Effector memory CD4-positive, alpha-beta T cell (primary cell): ENCODE data around the gene PGGHG.
"Not testable (repeated sequence)": the region's sequence is repeated elsewhere in the genome, so short reads cannot be mapped to it uniquely, and the experiment has no call there.

ENCODE experiments used
- DNase-seq, 3 donors: peaks; one replicate each; pipeline ENCODE4 v3.0.0-alpha.2; 2020
- H3K27ac ChIP-seq: 2 replicates; pipeline ENCODE4 v1.7.0; 2013; ENCODE audit warnings: mild to moderate bottlenecking, low read length, moderate library complexity; ENCODE audit not compliant: insufficient read depth, poor library complexity, severe bottlenecking
- H3K27me3 ChIP-seq: replicated peaks from 2 replicates; pipeline ENCODE4 v1.7.0; 2013; ENCODE audit warnings: mild to moderate bottlenecking, low read length; ENCODE audit not compliant: insufficient read depth, control insufficient read depth, poor library complexity, severe bottlenecking
- H3K36me3 ChIP-seq: 2 replicates; pipeline ENCODE4 v1.7.0; 2013; ENCODE audit warnings: mild to moderate bottlenecking, low read length, moderate library complexity; ENCODE audit not compliant: control insufficient read depth, insufficient read depth
- H3K4me1 ChIP-seq: 2 replicates; pipeline ENCODE4 v1.7.0; 2013; ENCODE audit warnings: low read length, mild to moderate bottlenecking; ENCODE audit not compliant: control insufficient read depth, insufficient read depth, poor library complexity, severe bottlenecking
- H3K4me3 ChIP-seq: 2 replicates; pipeline ENCODE4 v1.7.0; 2013; ENCODE audit warnings: low read length, low read depth, mild to moderate bottlenecking; ENCODE audit not compliant: insufficient read depth, poor library complexity, severe bottlenecking
- H3K9me3 ChIP-seq: 2 replicates; pipeline ENCODE4 v1.7.0; 2013; ENCODE audit warnings: mild to moderate bottlenecking, low read length, moderate library complexity; ENCODE audit not compliant: control insufficient read depth

PGGHG gene

DNA sequence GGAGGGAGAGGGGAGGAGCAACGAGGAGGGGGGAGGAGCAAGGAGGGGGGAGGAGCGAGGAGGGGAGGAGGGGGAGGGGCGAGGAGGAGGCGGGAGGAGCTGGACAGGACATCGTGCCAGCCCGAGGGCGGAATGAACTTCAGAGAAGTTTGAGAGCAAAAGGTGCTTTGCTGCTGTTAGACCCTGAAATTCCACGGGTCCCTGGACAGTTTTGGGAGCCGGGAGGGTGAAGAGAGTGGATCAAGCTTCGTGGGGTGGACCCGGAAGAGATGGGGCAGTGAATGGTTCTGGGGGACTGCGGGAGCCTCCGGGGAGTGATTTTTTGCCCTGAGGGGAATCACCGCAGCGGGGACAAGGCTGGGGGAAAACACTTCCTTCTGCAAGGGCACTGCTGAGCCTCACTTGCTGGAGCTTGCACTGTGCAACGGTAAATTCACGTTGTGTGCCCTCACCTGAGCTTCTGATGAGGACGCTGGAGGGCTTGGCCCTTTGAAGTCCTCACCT lies 21.4 kb upstream of the PGGHG start:
- Histone ChIP-seq H3K27ac (peak overlapping the region; percentile 79), H3K4me1 (peaks cover 22% of the 10 kb centered on the region), H3K36me3 (no peaks in the 10 kb centered on the region), H3K27me3 (no peaks in the 10 kb centered on the region), H3K9me3 (no peaks in the 10 kb centered on the region), H3K4me3 (peak overlapping the region; percentile 31)
- peak; percentile 45 to 61 (median 52) for DNase-seq

DNA sequence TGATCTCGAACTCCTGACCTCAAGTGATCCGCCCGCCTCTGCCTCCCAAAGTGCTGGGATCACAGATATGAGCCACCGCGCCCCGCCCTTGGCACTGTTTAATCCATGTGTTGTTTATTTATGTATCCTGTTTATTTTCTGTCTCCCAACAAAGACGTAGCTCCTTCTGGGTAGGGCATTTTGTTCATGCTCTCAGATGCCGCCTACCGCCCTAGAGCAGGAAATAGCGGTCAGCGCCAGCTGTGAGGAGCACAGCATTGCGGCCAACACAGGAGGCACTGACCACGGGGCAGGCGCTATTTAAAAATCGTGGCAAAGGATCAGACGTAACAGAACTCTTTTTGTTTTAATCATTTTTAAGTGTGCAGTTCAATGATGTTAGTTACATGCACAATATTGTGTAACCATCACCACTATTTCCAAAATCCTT lies 20.2 kb upstream of the PGGHG start:
- peak; percentile 38 to 61 (median 42) for DNase-seq
- H3K27me3 ChIP-seq, H3K36me3 ChIP-seq, H3K9me3 ChIP-seq: not testable (repeated sequence)
- peak overlapping the region; percentile 31 for H3K4me3 ChIP-seq
- peak overlapping the region; percentile 79 for H3K27ac ChIP-seq
- peaks cover 22% of the 10 kb centered on the region for H3K4me1 ChIP-seq

DNA sequence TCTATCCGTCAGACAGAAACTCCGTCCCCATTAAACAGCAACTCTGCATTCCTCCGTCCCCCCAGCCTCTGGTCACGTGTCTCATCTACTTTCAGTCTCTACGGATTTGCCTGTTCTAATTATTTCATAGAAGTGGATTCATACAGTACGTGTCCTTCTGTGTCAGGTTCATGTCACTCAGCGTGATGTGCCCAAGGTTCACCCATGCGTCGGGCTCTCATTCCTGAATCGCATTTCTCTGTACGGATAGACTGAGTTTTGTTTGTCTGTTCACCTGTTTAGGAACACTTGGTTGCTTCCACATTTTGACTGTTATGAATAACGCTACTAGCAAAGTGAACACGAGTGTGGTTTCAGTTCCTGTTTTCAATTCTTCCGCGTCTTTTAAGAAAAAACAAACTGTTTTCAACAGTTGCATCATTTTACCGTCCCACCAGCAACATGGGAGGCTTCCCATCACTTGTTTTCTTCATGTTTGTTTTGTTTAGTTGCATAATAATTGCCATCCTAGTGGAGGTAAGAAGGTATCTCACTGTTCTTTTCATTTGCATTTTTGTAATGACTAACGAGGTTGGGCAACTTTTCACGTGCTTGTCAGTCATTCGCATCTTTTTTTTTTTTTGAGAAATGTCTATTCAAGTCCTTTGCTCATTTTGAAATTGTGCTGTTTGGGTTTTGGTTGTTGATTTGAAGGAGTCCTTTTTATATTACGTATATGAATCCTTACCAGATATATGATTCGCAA lies 19.6 kb upstream of the PGGHG start:
- Histone ChIP-seq H3K9me3 (no peaks in the 10 kb centered on the region), H3K36me3 (no peaks in the 10 kb centered on the region), H3K4me3 (peak overlapping the region; percentile 31), H3K27ac (peak overlapping the region; percentile 79), H3K27me3 (no peaks in the 10 kb centered on the region), H3K4me1 (peaks cover 22% of the 10 kb centered on the region)
- peak in 2 of 3 donors; percentile 46 to 48 for DNase-seq

DNA sequence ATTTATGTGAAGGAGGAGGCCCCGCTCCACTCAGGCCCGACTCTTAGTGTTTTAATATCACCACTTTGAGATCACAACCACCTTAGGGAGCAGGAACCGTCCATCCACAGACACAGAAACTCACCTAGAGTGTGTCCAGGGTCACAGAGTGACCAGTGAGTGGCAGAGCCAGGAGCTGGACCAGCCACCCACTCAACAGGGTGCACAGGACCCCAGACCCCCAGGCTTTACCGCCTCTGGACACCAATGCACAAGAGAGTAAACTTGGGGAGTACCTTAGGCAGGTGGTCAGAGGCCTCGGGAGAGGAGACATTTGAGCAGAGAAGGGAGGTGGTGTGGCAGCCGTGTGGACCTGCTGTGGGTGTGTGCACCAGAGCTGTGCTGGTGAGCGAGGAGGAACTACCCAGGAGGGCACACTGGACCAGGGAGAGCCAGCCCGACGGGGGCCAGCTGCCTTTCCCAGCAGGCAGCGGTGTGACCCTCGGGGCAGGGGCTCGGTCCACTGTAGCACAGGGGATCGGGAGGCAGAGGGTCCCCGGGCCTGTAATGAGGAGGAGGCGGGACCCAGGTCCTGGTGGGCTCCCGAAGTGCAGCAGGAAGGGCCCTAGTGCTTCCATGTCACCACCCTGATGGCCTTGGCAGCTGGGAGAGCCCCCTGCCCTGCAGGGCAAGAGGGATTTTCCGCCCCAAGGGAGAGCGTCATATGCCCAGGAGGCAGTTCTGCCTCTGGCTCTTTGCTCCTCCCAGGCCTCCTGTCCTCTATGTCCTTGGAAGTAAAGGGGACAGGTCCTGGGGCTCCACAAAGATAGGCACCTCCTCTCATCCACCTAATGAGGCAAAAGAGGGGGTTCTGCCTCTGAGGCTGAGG lies 18.2 kb upstream of the PGGHG start:
- Histone ChIP-seq H3K27me3 (no peaks in the 10 kb centered on the region), H3K27ac (peak overlapping the region; percentile 27), H3K36me3 (no peaks in the 10 kb centered on the region), H3K4me3 (no peak overlapping the region), H3K9me3 (no peaks in the 10 kb centered on the region), H3K4me1 (peaks cover 22% of the 10 kb centered on the region)
- DNase-seq, result no peak

DNA sequence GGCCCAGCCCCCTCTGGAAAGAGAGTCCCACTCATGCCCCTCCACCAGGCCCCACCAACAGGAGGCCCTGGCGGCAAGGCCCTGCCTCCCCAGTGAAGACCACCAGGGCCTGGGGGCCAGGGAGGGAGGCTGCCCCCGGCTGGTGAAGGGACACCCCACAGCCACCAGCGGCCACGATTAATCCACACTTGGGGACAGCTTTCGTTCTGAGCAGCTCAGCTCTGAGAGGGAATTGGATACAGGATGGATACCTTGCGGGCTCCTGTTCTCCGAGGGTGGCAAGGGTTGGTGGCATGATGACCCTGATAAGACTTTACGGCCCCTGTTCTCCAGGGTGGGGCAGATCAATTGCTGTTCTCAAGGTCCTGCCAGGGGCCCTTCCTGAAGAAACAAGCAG lies 17.6 kb upstream of the PGGHG start:
- Histone ChIP-seq H3K4me1 (peaks cover 22% of the 10 kb centered on the region), H3K9me3 (no peaks in the 10 kb centered on the region), H3K27me3 (no peaks in the 10 kb centered on the region), H3K27ac (no peak overlapping the region), H3K36me3 (no peaks in the 10 kb centered on the region), H3K4me3 (no peak overlapping the region)
- DNase-seq, result no peak

DNA sequence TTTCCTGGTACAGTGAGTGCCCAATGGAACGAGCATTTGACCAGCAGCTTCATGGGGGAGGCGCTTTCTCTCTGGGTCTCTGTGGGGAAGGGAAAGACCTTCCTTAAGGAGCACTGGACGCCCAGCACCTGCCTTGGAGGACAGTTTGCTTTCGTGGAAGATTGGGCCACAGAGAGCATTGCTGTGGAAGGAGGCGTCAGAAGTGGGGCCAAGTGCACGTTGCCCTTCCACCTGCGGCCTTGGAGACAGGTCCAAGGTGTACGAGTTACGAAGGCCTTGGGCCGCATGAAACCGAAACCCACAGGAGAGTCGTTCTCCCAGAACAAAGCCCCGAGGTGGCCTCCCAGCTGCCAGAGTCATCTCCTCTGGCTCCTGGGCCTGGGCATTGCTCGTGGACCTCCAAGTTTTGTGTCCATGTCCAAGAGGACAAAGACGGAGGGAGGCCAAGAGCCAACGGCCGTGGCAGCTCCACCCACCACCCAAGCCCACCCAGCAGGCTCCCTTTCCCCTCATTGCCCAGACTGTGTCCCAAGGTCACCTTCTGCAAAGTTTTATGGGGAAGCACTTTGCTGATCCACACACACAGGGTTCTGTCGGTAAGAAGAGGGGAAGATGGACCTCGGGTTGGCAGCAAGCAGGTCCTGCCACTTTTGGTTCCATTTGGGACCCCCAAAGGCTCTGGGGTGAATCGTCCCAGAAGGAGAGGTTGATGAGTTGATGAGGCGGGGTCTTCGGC lies 16.6 kb upstream of the PGGHG start:
- Histone ChIP-seq H3K27ac (no peak overlapping the region), H3K27me3 (no peaks in the 10 kb centered on the region), H3K4me3 (no peak overlapping the region), H3K36me3 (no peaks in the 10 kb centered on the region), H3K9me3 (no peaks in the 10 kb centered on the region), H3K4me1 (peaks cover 19% of the 10 kb centered on the region)
- no peak for DNase-seq

DNA sequence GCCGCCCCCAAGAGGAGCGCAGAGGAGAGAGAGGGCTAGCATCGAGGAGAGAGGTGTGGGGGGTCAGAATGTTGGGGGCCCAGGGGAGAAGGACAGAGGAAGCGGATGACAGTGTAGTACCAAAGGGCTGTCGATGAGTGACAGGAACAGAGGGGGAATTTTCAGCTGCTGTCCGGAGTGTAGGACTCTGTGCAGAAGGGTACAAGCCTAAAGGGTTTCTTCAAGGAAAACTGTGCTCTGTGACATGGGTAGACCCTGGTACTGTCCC lies 16.1 kb upstream of the PGGHG start:
- H3K27ac ChIP-seq, result no peak overlapping the region
- DNase-seq, result no peak
- H3K27me3 ChIP-seq, result no peaks in the 10 kb centered on the region
- no peaks in the 10 kb centered on the region for H3K9me3 ChIP-seq
- H3K4me3 ChIP-seq, result no peak overlapping the region
- H3K36me3 ChIP-seq, result no peaks in the 10 kb centered on the region
- H3K4me1 ChIP-seq, result peaks cover 15% of the 10 kb centered on the region

DNA sequence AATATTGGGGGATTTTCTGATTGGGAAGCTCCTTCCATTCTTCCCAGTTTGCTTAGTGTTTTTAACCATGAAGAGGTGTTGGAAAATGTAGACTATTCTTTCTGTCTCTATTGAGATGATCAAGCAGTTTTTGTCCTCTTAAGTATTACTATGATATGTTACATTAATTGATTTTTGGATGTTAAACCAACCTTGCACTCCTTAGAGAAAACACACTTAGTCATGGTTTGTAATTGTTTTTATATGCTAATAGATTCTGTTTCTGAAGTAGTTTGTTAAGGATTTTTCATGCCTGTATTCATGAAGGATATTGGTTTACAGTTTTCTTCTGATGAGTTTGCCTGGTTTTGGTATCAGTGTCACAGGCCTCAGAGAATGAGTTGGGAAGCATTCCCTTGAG lies 12.7 kb upstream of the PGGHG start:
- Histone ChIP-seq H3K9me3 (no peaks in the 10 kb centered on the region), H3K4me1 (peaks cover 27% of the 10 kb centered on the region), H3K27ac (no peak overlapping the region), H3K27me3 (no peaks in the 10 kb centered on the region), H3K36me3 (no peaks in the 10 kb centered on the region), H3K4me3 (no peak overlapping the region)
- DNase-seq, result no peak

DNA sequence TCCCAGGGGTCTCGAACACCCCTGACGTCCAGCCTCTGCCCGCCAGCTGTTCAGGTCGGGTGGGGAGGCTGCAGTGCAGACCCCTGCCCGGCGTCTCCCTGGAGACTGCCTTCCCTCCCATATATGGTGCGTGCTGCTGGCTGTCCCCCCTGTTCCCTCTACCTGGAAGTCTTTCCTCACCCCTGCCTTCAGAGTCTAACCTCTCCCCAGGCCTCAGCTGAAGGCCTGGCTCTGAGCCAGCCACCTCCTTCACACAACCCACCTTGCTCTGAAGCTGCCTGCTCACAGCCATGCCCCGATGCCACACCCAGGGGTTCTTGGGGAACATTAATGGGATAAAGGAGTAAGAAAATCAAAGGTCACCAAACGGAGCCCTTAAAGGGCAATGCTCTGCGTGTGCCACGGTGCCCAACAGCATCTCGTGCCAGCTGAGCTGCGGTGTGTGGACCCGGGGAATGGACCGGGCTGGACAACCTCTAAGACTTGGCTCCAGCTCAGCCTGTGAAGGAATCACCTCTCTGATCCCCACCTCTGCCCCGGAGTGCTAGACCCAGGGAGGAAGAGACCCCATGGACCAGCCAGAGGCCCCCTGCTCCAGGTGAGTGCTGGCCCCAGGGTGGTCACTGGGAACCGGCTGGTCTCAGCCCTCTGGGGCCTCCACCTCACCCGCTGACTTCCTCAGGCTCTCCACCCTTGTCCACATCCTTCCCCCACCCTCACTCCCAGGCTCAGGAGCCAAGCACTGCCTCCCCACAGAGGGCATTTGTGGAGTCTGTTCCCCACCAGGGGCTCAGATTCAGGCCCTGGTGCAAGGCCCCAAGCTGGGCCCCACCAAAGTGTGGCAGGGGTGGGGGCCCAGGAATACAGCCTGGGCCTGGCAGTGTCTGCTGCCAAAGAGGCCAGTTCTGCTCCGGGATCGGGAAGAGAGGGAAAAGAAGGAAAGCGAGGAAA lies 10.7 kb upstream of the PGGHG start, which contains the start of gene NLRP6:
TSS of gene NLRP6 (plus strand) at position 407 of the 951 bp plus-strand sequence. CDS start at position 570, 163 bp downstream.
- peak within 1 kb of the TSS; percentile 38 for H3K27ac ChIP-seq
- H3K4me1 ChIP-seq, result peaks cover 45% of the 10 kb centered on the region
- H3K9me3 ChIP-seq, result no peaks in the 10 kb centered on the region
- H3K36me3 ChIP-seq, result no peaks in the 10 kb centered on the region
- peak within 1 kb of the TSS; percentile 63 for H3K4me3 ChIP-seq
- no peak for DNase-seq
- no peaks in the 10 kb centered on the region for H3K27me3 ChIP-seq
